H7 (cell line): ENCODE results near the gene SPRY1. TPM values are rescaled to one million over a fixed set of nuclear protein-coding genes. Genes with fewer than 3 reads are reported as not detected.

Experiments
- DNase-seq: peaks from one replicate; pipeline ENCODE4 v3.0.0; 2012
- H3K27me3 ChIP-seq: 2 replicates; pipeline ENCODE4 v1.6.0; 2011; ENCODE audit warnings: mild to moderate bottlenecking, low read length; ENCODE audit not compliant: control insufficient read depth, insufficient read depth
- H3K36me3 ChIP-seq: replicated peaks from 2 replicates; pipeline ENCODE4 v1.5.1; 2011; ENCODE audit warnings: low read length; ENCODE audit not compliant: control insufficient read depth, insufficient read depth
- H3K4me3 ChIP-seq: 2 replicates; pipeline ENCODE4 v1.5.1; 2011; ENCODE audit warnings: low read depth, mild to moderate bottlenecking, control low read depth, low read length, moderate library complexity; ENCODE audit not compliant: insufficient read depth
- total RNA-seq: library from RNA; depleted of rRNA; stranded (reverse); fragments of >200 nt; shearing (Covaris generic); gene quantifications from 2 replicates; pipeline ENCODE4 v1.2.3, GENCODE V29; 2014; rRNA removed

Gene SPRY1
- total RNA-seq = 42.2 and 56.8 TPM in 2 replicates

GRCh38 chr4:123396307-123397143 is at the start of gene SPRY1:
Gene SPRY1, plus strand, starts transcription at chr4:123396795. Its CDS starts 4,797 bp downstream, at chr4:123401592.
- Histone ChIP-seq H3K27me3 (no peaks in the 10 kb centered on the region), H3K36me3 (peaks cover 1% of the 10 kb centered on the region; the same call in 1 of the 2 replicates), H3K4me3 (peak within 1 kb of the TSS; percentile 83)
- peak; percentile 83 for DNase-seq

- DNase-seq = no peak
- H3K4me3 ChIP-seq = no peak overlapping the region
- no peaks in the 10 kb centered on the region for H3K36me3 ChIP-seq
- H3K27me3 ChIP-seq = no peaks in the 10 kb centered on the region; the same call in 1 of the 2 replicates
Measured at GRCh38 chr4:123346951-123347350, 49.6 kb upstream of the SPRY1 start.

GRCh38 chr4:123348946-123349345 is 47.6 kb upstream of the SPRY1 start:
- no peak for DNase-seq
- Histone ChIP-seq H3K4me3 (no peak overlapping the region), H3K36me3 (no peaks in the 10 kb centered on the region), H3K27me3 (no peaks in the 10 kb centered on the region)

GRCh38 chr4:123349421-123350190 is 47.0 kb upstream of the SPRY1 start:
- Histone ChIP-seq H3K27me3 (no peaks in the 10 kb centered on the region), H3K36me3 (no peaks in the 10 kb centered on the region; the same call in 1 of the 2 replicates), H3K4me3 (no peak overlapping the region)
- DNase-seq = no peak

GRCh38 chr4:123350191-123350544 is 46.4 kb upstream of the SPRY1 start:
- H3K4me3 ChIP-seq = no peak overlapping the region
- no peaks in the 10 kb centered on the region for H3K27me3 ChIP-seq
- H3K36me3 ChIP-seq = no peaks in the 10 kb centered on the region; the same call in 1 of the 2 replicates
- DNase-seq = peak; percentile 67

- no peak overlapping the region for H3K4me3 ChIP-seq
- no peak for DNase-seq
- no peaks in the 10 kb centered on the region for H3K27me3 ChIP-seq
- no peaks in the 10 kb centered on the region; the same call in 1 of the 2 replicates for H3K36me3 ChIP-seq
Measured at GRCh38 chr4:123350726-123351125, 45.9 kb upstream of the SPRY1 start.

- DNase-seq = no peak
- Histone ChIP-seq H3K27me3 (no peaks in the 10 kb centered on the region), H3K4me3 (no peak overlapping the region), H3K36me3 (no peaks in the 10 kb centered on the region; the same call in 1 of the 2 replicates)
Measured at GRCh38 chr4:123351713-123352112, 44.9 kb upstream of the SPRY1 start.

- DNase-seq = no peak
- Histone ChIP-seq H3K4me3 (no peak overlapping the region), H3K27me3 (no peaks in the 10 kb centered on the region), H3K36me3 (no peaks in the 10 kb centered on the region; the same call in 1 of the 2 replicates)
Measured at GRCh38 chr4:123352240-123352945, 44.2 kb upstream of the SPRY1 start.

GRCh38 chr4:123352966-123353365 is 43.6 kb upstream of the SPRY1 start:
- Histone ChIP-seq H3K27me3 (no peaks in the 10 kb centered on the region), H3K36me3 (no peaks in the 10 kb centered on the region; the same call in 1 of the 2 replicates), H3K4me3 (no peak overlapping the region)
- DNase-seq = no peak

GRCh38 chr4:123353656-123354055 is 42.9 kb upstream of the SPRY1 start:
- no peaks in the 10 kb centered on the region; the same call in 1 of the 2 replicates for H3K36me3 ChIP-seq
- DNase-seq = no peak
- H3K4me3 ChIP-seq = no peak overlapping the region
- H3K27me3 ChIP-seq = no peaks in the 10 kb centered on the region

- Histone ChIP-seq H3K4me3 (no peak overlapping the region), H3K36me3 (no peaks in the 10 kb centered on the region; the same call in 1 of the 2 replicates), H3K27me3 (no peaks in the 10 kb centered on the region)
- no peak for DNase-seq
Measured at GRCh38 chr4:123354701-123355100, 41.9 kb upstream of the SPRY1 start.

GRCh38 chr4:123356921-123357320 is 39.7 kb upstream of the SPRY1 start:
- Histone ChIP-seq H3K36me3 (no peaks in the 10 kb centered on the region; the same call in 1 of the 2 replicates), H3K4me3 (no peak overlapping the region), H3K27me3 (no peaks in the 10 kb centered on the region)
- DNase-seq = no peak

- Histone ChIP-seq H3K4me3 (no peak overlapping the region), H3K36me3 (no peaks in the 10 kb centered on the region), H3K27me3 (no peaks in the 10 kb centered on the region)
- DNase-seq = no peak
Measured at GRCh38 chr4:123359449-123360315, 36.9 kb upstream of the SPRY1 start.
